Body of pancreas (tissue), 4 donors: Measurements from ENCODE around the gene NEIL1.

Experiments used
- POLR2A ChIP-seq, 3 donors: fragments of 450-650 bp; IDR thresholded peaks; one replicate each; pipeline ENCODE4 v1.6.1; 2016; ENCODE audit warnings: antibody characterized with exemption in 3 of 3, mild to moderate bottlenecking in 2 of 3
- TF ChIP-seq, protein P1 (sequence below), 7 experiments: fragments of 450-650 bp in 4 of 7; fragments of 200-600 bp in 3 of 7; sonication (generic) in 3 of 7; IDR thresholded peaks; one replicate each; pipeline ENCODE4 v1.5.1; 2016 to 2019; ENCODE audit warnings: antibody characterized with exemption in 7 of 7

DNA sequence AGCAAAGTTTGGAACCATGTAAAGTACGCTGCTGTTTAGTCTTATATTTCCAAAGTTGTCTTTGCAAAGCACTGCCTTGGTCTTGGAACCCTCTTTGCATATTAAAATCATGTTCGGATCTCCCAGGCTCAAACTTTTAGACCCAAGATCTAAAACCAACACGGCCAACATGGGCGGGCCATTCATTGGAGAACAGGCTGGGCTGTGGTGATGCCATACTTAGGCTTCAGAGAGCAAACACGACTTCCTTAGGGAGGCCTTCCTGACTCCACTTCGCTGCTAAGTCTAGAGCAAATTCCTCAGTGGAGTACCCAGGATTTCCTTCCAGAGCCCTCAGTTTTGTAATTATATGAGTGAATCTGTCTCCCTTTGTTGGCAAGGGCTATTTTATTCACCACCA lies 18.0 kb downstream of the NEIL1 start:
- TF ChIP-seq, protein P1, sequence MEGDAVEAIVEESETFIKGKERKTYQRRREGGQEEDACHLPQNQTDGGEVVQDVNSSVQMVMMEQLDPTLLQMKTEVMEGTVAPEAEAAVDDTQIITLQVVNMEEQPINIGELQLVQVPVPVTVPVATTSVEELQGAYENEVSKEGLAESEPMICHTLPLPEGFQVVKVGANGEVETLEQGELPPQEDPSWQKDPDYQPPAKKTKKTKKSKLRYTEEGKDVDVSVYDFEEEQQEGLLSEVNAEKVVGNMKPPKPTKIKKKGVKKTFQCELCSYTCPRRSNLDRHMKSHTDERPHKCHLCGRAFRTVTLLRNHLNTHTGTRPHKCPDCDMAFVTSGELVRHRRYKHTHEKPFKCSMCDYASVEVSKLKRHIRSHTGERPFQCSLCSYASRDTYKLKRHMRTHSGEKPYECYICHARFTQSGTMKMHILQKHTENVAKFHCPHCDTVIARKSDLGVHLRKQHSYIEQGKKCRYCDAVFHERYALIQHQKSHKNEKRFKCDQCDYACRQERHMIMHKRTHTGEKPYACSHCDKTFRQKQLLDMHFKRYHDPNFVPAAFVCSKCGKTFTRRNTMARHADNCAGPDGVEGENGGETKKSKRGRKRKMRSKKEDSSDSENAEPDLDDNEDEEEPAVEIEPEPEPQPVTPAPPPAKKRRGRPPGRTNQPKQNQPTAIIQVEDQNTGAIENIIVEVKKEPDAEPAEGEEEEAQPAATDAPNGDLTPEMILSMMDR (IDR thresholded peaks at IDR 0.05), result no peak
- TF ChIP-seq POLR2A (IDR thresholded peaks at IDR 0.05), result no peak
